ENCODE data around the gene TST. TPM values are rescaled to one million over a fixed set of nuclear protein-coding genes. Genes with fewer than 3 reads are reported as not detected.

The TST gene
- total and polyA plus RNA-seq, 2 of the 8 experiments (the other 6 are each of a cell fraction or from before 2014, with no cell fraction given), result 22.6 to 61.6 TPM

DNA sequence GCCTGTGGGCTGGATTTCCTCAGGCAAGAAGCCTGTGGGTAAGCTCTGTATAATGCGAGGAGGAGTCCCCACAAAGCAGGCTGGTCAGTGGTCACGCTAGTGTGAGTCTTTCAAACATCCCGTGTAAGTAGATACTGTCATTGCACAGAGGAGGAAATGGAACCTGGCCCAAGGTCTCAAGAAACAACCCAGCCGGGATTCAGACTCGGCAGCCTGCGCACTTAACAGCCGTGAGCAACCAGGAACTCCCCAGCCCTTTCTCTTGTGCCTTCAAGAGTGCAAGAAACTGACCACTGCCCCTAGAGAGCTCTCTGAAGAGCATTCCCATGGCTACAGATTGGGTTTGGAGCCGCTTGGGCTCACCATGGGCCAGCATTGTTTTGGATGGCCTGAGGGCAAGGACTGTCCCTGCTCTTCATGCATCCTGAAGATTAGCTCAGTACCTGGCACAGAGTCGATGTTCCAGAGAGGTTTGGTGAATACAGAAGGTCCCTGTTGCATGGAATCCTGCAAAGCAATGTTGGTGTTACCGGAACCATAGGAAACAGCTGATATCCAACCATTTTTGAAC, 6.3 kb upstream of the TST start:
- Histone ChIP-seq H4K20me1 (replicated peaks in 1 of 2; ENCODE audit: control insufficient read depth in 1 of 2, insufficient read depth in 2 of 2, low read length in 2 of 2) (peaks cover 10 to 28% of the 10 kb centered on the region in 2 experiments), H3K4ac (replicated peaks; ENCODE audit: insufficient read length, low read depth, low read length) (no peak overlapping the region), H2AFZ (ENCODE audit: low read length) (no peak overlapping the region), H3K14ac (ENCODE audit: insufficient read length) (no peak overlapping the region), H2BK15ac (ENCODE audit: low read length) (no peak overlapping the region), H3K4me2 (ENCODE audit: insufficient read depth in 1 of 2, low read depth in 2 of 2, low read length in 2 of 2) (no peak overlapping the region), H3K23ac (ENCODE audit: insufficient read length) (no peak overlapping the region), H3K23me2 (ENCODE audit: low read depth, low read length) (no peaks in the 10 kb centered on the region), H3K4me1 (replicated peaks in 1 of 4; ENCODE audit: control insufficient read depth in 3 of 4, insufficient read depth in 4 of 4, low read length in 3 of 4) (peaks cover 0 to 11% (median 4%) of the 10 kb centered on the region in 4 experiments; a peak in 4 of 7 replicates), H3K9me3 (ENCODE audit: insufficient read depth in 2 of 2, low read depth in 1 of 2, low read length in 1 of 2) (no peaks in the 10 kb centered on the region), H3K27ac (ENCODE audit: low read depth, low read length) (no peak overlapping the region), H3K9ac (replicated peaks in 1 of 4; ENCODE audit: extremely low read depth in 1 of 4, low read depth in 3 of 4, low read length in 3 of 4) (no peak overlapping the region), H2BK12ac (ENCODE audit: low read depth, low read length) (no peak overlapping the region), H2AK5ac (ENCODE audit: low read depth, low read length) (no peak overlapping the region), H3K79me1 (ENCODE audit: low read depth, low read length) (peaks cover 10% of the 10 kb centered on the region), H3K4me3 (ENCODE audit: extremely low read depth in 1 of 4, insufficient read depth in 2 of 4, low read depth in 3 of 4, low read length in 4 of 4) (no peak overlapping the region), H2BK120ac (replicated peaks; ENCODE audit: low read depth, low read length) (no peak overlapping the region), H4K91ac (replicated peaks; ENCODE audit: insufficient read length, low read length) (no peak overlapping the region), H4K5ac (ENCODE audit: insufficient read length, low read depth, low read length) (no peak overlapping the region), H3K56ac (replicated peaks; ENCODE audit: insufficient read length, low read depth, low read length) (no peak overlapping the region), H4K8ac (ENCODE audit: extremely low read depth, insufficient read depth, low read length) (no peak overlapping the region), H3K79me2 (ENCODE audit: control insufficient read depth in 1 of 2, insufficient read depth in 2 of 2, low read length in 2 of 2) (peaks cover 0 to 12% of the 10 kb centered on the region in 2 experiments; a peak in 2 of 4 replicates), H3K18ac (ENCODE audit: extremely low read depth, low read length) (no peak overlapping the region), H2BK5ac (ENCODE audit: low read depth, low read length) (no peak overlapping the region), H3K27me3 (replicated peaks in 1 of 4; ENCODE audit: control insufficient read depth in 3 of 4, extremely low read depth in 1 of 4, insufficient read depth in 3 of 4, low read length in 3 of 4) (no peaks in the 10 kb centered on the region), H2BK20ac (ENCODE audit: low read length) (no peak overlapping the region), H3K36me3 (ENCODE audit: control insufficient read depth in 2 of 4, insufficient read depth in 4 of 4, low read length in 3 of 4) (peaks cover 3 to 51% (median 21%) of the 10 kb centered on the region in 4 experiments)
- FAIRE-seq (no peak), DNase-seq (ENCODE audit: low read depth in 1 of 2, low spot score in 2 of 2) (no peak)
- 93% methylated on average over 10 of the region's 10 CpGs; no CpG with 5 or more reads in 1 of the 2 experiments for WGBS, 2 experiments (ENCODE audit: extremely low coverage in 1 of 2, insufficient coverage in 1 of 2, insufficient read length in 1 of 2, insufficient replicate concordance in 2 of 2, low coverage in 1 of 2, low lambda C conversion rate in 2 of 2, missing lambda C conversion rate in 1 of 2)
- TF ChIP-seq CEBPB (IDR thresholded peaks at IDR 0.05; ENCODE audit: low read depth, low read length), result no peak
- CTCF ChIA-PET (ENCODE audit: partially characterized antibody), result interaction anchor here (0.8 to 1.9 kb wide), 5 partner anchors 12 to 455 kb away, joined by 3 to 6 read pairs (median 4); no protein-coding TSS in a partner anchor
- POLR2A ChIA-PET (ENCODE audit: partially characterized antibody), result interaction anchor here (0.6 to 2.4 kb wide), 6 partner anchors 8 to 249 kb away, joined by 3 to 8 read pairs (median 4); partner anchors contain the start of gene IFT27

Measured in H1 (cell line).